Epithelial cell of prostate (primary cell): Measurements from ENCODE around the gene ZFP92.

Experiments
- DNase-seq: peaks from one replicate; pipeline ENCODE4 v3.0.0-alpha.2; 2011; ENCODE audit warnings: low read depth, low spot score
- H3K27ac ChIP-seq: fragments of 450-650 bp; 2 replicates; pipeline ENCODE4 v1.5.1; 2017; ENCODE audit warnings: mild to moderate bottlenecking

The ZFP92 gene

GRCh38 chrX:153406903-153407302 is 4.4 kb upstream of the ZFP92 start:
- H3K27ac ChIP-seq: no peak overlapping the region
- DNase-seq: no peak

- DNase-seq: no peak
Observed at GRCh38 chrX:153407736-153408135, 3.5 kb upstream of the ZFP92 start.

GRCh38 chrX:153408221-153408721 is 3.0 kb upstream of the ZFP92 start:
- DNase-seq: no peak
- no peak overlapping the region for H3K27ac ChIP-seq

More at GRCh38 chrX:153407736-153408135, 3.5 kb upstream of the ZFP92 start:
- H3K27ac ChIP-seq: no peak overlapping the region

- DNase-seq: no peak
- no peak overlapping the region for H3K27ac ChIP-seq
Observed at GRCh38 chrX:153408871-153409351, 2.4 kb upstream of the ZFP92 start.

GRCh38 chrX:153409414-153410101 is 1.7 kb upstream of the ZFP92 start:
- DNase-seq: no peak
- H3K27ac ChIP-seq: no peak overlapping the region

- H3K27ac ChIP-seq: no peak overlapping the region
- no peak for DNase-seq
Observed at GRCh38 chrX:153410373-153410772, 899 bp upstream of the ZFP92 start.

GRCh38 chrX:153410888-153411254 is 401 bp upstream of the ZFP92 start:
- DNase-seq: no peak
- H3K27ac ChIP-seq: no peak overlapping the region

GRCh38 chrX:153411988-153412574 is 809 bp downstream of the ZFP92 start:
- no peak overlapping the region for H3K27ac ChIP-seq
- DNase-seq: no peak

GRCh38 chrX:153412746-153413720 is 1.8 kb downstream of the ZFP92 start:
- no peak overlapping the region for H3K27ac ChIP-seq
- no peak for DNase-seq

- no peak overlapping the region for H3K27ac ChIP-seq
- DNase-seq: no peak
Observed at GRCh38 chrX:153413731-153414130, 2.5 kb downstream of the ZFP92 start.

- H3K27ac ChIP-seq: no peak overlapping the region
- no peak for DNase-seq
Observed at GRCh38 chrX:153414856-153415510, 3.7 kb downstream of the ZFP92 start.

GRCh38 chrX:153416781-153417450 is 5.6 kb downstream of the ZFP92 start:
- no peak for DNase-seq
- H3K27ac ChIP-seq: no peak overlapping the region

GRCh38 chrX:153417637-153418036 is 6.4 kb downstream of the ZFP92 start:
- DNase-seq: no peak
- no peak overlapping the region for H3K27ac ChIP-seq

- DNase-seq: no peak
- no peak overlapping the region for H3K27ac ChIP-seq
Observed at GRCh38 chrX:153420851-153421599, 9.8 kb downstream of the ZFP92 start.

- H3K27ac ChIP-seq: no peak overlapping the region
- no peak for DNase-seq
Observed at GRCh38 chrX:153421856-153422255, 10.6 kb downstream of the ZFP92 start.

- no peak overlapping the region for H3K27ac ChIP-seq
- DNase-seq: no peak
Observed at GRCh38 chrX:153423652-153424051, 12.4 kb downstream of the ZFP92 start.

- H3K27ac ChIP-seq: no peak overlapping the region
- DNase-seq: no peak
Observed at GRCh38 chrX:153426204-153426603, 14.9 kb downstream of the ZFP92 start.

- no peak overlapping the region for H3K27ac ChIP-seq
- DNase-seq: no peak
Observed at GRCh38 chrX:153430796-153431195, 19.5 kb downstream of the ZFP92 start.

GRCh38 chrX:153433161-153433680 is 21.9 kb downstream of the ZFP92 start:
- no peak overlapping the region for H3K27ac ChIP-seq
- no peak for DNase-seq
